ENCODE measurements around the gene GRK7.

GRCh38 chr3:141737093-141737492 lies 26.1 kb upstream of the GRK7 start:
- TF ChIP-seq POLR2A (IDR thresholded peaks at IDR 0.05; ENCODE audit: low read length), result no peak
- no peak for TF ChIP-seq GATA1 (IDR thresholded peaks at IDR 0.05; ENCODE audit: low read depth, low read length)

All from erythroblast (primary cell).